Stimulated activated naive CD8-positive, alpha-beta T cell treated with anti-CD3 and anti-CD28 coated beads, Interleukin-15, Interleukin-2, amounts not matched to agents 100 ng/mL and 50 ng/mL, for 24 hours (primary cell): ENCODE data around the gene CNOT8.

ENCODE experiments used
- H3K27ac Mint-ChIP-seq: one replicate; pipeline ENCODE4 v1.8.0; 2021; ENCODE audit warnings: mild to moderate bottlenecking, mixed read lengths
- H3K27me3 Mint-ChIP-seq: one replicate; pipeline ENCODE4 v1.8.0; 2021; ENCODE audit warnings: mixed read lengths
- H3K36me3 Mint-ChIP-seq: one replicate; pipeline ENCODE4 v1.8.0; 2021; ENCODE audit warnings: low read depth, mixed read lengths
- H3K4me1 Mint-ChIP-seq: one replicate; pipeline ENCODE4 v1.8.0; 2021; ENCODE audit warnings: low read depth, mixed read lengths
- H3K4me3 Mint-ChIP-seq: one replicate; pipeline ENCODE4 v1.8.0; 2021; ENCODE audit warnings: mild to moderate bottlenecking, mixed read lengths
- H3K9me3 Mint-ChIP-seq: one replicate; pipeline ENCODE4 v1.8.0; 2021; ENCODE audit warnings: mixed read lengths

The CNOT8 gene

DNA sequence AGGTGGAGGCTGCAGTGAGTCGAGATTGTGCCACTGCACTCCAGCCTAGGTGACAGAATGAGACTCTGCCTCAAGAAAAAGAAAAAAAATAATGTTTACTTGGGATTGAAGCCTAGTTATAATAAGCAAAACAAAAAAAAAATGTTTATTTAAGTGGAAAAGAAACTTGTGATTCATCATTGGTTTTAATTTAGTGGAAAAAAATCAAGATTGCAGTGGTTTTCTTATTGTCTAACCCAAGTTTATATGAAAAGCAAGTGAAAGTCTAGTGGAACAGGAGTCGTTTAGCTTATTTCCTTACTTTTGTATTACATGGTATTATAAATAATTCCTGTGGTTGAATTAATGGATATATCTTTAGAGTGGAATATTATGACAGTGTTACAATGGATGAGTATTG lies 8.4 kb downstream of the CNOT8 start:
- Mint-ChIP-seq H3K9me3 (no peaks in the 10 kb centered on the region), H3K36me3 (peaks cover 70% of the 10 kb centered on the region), H3K27me3 (no peaks in the 10 kb centered on the region), H3K4me3 (no peak overlapping the region), H3K4me1 (peaks cover 49% of the 10 kb centered on the region), H3K27ac (peak overlapping the region; percentile 17)

DNA sequence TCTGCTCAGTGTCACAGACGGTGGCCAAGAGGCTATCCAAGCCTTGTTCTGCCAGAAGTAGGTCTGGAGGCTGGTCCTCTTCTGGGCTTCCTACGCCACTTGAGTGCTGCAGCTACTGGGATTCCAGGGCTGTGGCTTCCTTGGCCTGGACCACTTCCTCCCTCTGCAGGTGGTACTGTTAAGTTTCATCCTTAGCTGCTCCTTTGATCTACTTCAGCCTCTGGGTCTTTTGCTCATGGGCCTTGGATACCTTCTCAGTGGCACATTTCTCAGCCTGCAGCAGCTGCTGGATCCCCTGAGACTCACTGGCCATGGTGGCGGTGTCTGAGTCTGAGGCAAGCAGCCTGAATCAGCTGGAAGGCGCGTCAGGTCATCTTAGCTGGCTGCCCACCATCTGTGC lies 10.3 kb downstream of the CNOT8 start:
- H3K27ac Mint-ChIP-seq: peak overlapping the region; percentile 80
- H3K4me3 Mint-ChIP-seq: no peak overlapping the region
- H3K36me3 Mint-ChIP-seq: peaks cover 68% of the 10 kb centered on the region
- no peaks in the 10 kb centered on the region for H3K9me3 Mint-ChIP-seq
- H3K4me1 Mint-ChIP-seq: peaks cover 32% of the 10 kb centered on the region
- no peaks in the 10 kb centered on the region for H3K27me3 Mint-ChIP-seq

DNA sequence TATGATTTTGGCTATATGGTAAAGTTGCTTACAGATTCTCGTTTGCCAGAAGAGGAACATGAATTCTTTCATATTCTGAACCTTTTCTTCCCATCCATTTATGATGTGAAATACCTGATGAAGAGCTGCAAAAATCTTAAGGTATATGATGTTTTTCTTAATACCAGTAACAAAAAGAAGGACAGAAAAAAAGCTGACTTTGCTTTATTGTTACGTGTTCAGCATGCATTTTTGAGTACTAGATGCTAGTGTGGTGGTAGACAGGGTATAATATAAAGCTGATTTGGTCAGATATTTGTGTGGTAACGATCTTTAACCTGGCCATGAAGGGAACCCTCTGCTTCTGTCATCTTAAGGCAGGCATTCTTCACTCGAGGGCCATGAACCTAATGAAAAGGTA lies 13.3 kb downstream of the CNOT8 start:
- H3K27me3 Mint-ChIP-seq: no peaks in the 10 kb centered on the region
- H3K36me3 Mint-ChIP-seq: peaks cover 68% of the 10 kb centered on the region

DNA sequence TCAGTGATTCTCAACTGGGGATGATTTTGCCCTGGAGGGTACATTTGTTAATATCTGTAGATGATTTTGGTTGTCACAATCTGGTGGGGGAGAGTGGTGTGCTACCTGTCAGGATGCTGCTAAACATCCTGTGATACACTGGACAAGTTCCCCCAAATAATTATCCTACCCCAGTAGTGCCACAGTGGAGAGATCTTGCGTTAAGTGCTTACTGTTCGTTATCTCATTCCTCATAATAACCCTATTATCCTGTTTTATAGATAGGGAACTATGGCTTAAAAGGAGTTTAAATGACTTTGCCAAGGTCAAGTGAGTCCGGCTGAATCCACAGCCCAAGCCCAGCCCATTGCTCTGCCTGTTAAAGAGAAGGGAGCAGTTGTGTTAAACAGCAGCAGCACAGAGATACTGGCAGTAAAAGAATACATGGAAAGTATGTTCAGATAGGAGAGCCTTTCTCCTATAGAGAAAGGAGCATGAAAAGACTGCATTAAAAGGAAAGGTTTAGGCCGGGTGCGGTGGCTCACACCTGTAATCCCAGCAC lies 15.4 kb downstream of the CNOT8 start:
- Mint-ChIP-seq H3K4me1 (no peaks in the 10 kb centered on the region), H3K27ac (no peak overlapping the region), H3K4me3 (no peak overlapping the region), H3K36me3 (peaks cover 73% of the 10 kb centered on the region), H3K27me3 (no peaks in the 10 kb centered on the region), H3K9me3 (peaks cover 2% of the 10 kb centered on the region)

More for the DNA sequence above, 13.3 kb downstream of the CNOT8 start:
- H3K4me3 Mint-ChIP-seq: no peak overlapping the region
- H3K4me1 Mint-ChIP-seq: peaks cover 8% of the 10 kb centered on the region
- no peak overlapping the region for H3K27ac Mint-ChIP-seq
- no peaks in the 10 kb centered on the region for H3K9me3 Mint-ChIP-seq

DNA sequence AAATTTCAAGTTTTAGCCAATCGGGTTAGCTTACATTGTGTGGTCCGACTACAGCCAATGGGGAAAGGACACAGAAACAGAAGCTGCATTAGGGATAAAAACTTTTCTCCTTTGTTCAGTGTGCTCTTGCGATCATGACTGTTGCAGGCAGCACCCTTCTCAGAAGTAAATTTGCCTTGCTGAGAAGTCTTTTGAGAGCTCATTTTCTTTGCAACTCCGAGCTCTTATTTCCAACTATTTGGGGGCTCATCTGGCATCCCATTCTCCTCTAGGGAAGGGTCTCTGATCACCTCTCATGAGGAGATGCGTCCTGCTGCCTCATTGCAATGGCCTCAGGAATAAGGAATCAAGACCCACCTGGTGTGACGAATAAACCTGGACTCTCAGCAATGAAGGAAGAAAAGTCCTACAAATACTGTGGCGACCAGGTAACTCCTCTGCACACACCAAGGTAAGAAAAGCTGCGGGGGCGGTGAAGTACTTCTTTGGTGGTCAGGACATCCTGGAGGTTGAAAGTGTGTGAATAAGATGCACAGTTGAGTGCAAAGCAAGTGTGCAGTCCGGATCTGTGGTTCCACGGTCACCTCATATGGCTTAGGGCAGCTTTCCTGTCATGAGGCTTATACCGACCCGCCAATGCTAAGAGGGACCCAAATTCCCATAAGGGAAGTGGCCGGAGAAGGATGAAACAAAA lies 20.4 kb downstream of the CNOT8 start:
- Mint-ChIP-seq H3K4me3 (no peak overlapping the region), H3K27ac (no peak overlapping the region), H3K9me3 (peaks cover 6% of the 10 kb centered on the region), H3K4me1 (no peaks in the 10 kb centered on the region), H3K27me3 (no peaks in the 10 kb centered on the region), H3K36me3 (peaks cover 81% of the 10 kb centered on the region)

DNA sequence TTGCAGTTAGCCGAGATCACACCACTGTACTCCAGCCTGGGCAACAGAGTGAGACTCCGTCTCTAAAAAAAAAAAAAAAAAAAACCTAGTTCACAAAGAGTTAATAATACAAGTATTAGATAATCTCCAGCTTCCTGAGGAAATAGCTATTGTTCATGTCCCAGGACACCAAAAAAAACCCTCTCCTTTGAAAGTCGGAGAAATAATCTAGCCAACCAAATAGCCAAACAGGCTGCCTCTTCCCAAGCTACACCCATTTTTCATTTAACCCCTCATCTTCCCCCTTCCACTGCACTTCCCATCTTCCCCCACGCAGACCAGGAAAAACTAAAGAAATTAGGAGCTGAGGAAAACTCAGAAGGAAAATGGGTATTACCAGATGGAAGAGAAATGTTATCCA lies 23.6 kb downstream of the CNOT8 start:
- H3K9me3 Mint-ChIP-seq: peaks cover 24% of the 10 kb centered on the region
- no peaks in the 10 kb centered on the region for H3K4me1 Mint-ChIP-seq
- H3K4me3 Mint-ChIP-seq: no peak overlapping the region
- no peaks in the 10 kb centered on the region for H3K27me3 Mint-ChIP-seq
- peaks cover 86% of the 10 kb centered on the region for H3K36me3 Mint-ChIP-seq
- no peak overlapping the region for H3K27ac Mint-ChIP-seq

DNA sequence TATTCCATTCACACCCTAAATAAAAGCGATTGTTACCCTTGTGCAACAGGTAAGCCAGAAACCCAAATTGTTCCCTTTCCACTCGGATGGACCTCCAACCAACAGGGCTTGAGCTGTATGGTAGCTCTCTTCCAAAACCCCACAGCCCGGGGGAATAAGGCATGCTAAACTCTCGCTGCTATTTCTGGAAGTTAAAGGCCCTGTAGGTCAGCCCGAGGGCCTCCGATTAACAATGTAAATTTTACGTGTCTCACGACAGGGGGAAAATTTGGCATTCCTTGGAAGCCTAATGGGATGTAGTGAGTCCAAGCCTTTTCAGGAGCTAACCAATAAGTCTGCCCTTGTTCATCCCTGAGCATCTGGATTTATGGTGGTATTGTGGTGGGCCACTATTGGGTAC lies 26.0 kb downstream of the CNOT8 start:
- Mint-ChIP-seq H3K27me3 (no peaks in the 10 kb centered on the region), H3K27ac (no peak overlapping the region), H3K4me1 (no peaks in the 10 kb centered on the region), H3K4me3 (no peak overlapping the region), H3K36me3 (peaks cover 90% of the 10 kb centered on the region), H3K9me3 (peaks cover 24% of the 10 kb centered on the region)

DNA sequence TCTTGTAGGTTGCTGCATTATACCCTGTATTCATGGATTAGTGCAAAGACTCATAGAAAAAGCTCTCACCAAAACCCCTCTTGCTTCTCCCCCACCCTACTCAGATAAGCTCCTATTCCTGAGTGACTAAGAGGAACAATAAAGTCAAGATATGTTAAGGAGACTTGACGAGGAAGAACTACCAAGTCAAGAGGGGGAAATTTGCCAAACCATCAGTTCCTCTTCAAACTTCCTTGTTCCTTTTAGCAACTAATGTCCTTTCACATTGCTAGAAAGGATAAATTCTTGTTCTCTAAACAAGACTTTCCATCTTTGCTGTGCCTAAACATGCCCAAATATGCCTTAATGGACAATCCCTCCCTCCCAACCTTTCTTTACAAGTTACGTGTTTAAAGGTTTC lies 27.0 kb downstream of the CNOT8 start:
- Mint-ChIP-seq H3K4me3 (no peak overlapping the region), H3K36me3 (peaks cover 87% of the 10 kb centered on the region), H3K27me3 (no peaks in the 10 kb centered on the region), H3K27ac (no peak overlapping the region), H3K9me3 (peaks cover 24% of the 10 kb centered on the region), H3K4me1 (no peaks in the 10 kb centered on the region)

DNA sequence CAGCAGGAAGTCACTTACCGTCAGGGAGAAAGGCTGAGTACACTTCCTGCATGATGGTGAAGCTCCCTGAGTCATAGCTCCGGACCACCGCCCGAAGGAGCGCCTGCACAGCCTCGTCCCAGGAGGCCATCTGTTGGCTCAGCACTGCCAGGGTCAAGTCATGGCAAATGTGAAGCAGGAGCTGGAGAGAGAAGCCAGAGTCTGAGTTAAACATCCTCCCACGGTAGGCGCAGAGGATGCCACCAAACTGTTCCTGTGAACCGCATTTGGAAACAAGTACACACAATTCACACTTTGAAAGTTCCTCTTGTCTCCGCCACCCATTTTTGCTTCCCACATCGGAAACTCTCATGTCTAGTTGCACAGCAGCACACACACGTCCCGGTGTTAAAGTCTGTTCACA lies 33.9 kb downstream of the CNOT8 start:
- Mint-ChIP-seq H3K27ac (no peak overlapping the region), H3K27me3 (no peaks in the 10 kb centered on the region), H3K4me3 (no peak overlapping the region), H3K36me3 (peaks cover 84% of the 10 kb centered on the region), H3K9me3 (peaks cover 2% of the 10 kb centered on the region), H3K4me1 (no peaks in the 10 kb centered on the region)

DNA sequence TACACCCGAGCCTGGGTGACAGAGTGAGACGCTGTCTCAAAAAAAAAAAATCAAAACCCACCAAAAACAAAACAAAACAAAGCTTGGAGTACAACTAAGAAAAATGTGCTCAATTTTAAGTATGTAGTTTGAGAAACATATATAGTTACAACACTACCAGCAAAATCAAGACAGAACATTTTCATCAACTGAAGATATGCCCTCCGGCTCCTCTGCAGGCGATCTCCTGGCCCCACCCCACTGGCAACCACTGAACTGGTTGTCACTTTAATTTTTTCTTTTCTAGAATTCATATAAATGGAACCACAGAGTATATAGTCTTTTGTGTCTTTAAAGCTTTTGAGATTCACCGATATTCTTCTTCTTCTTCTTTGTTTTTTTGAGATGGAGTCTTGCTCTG lies 35.0 kb downstream of the CNOT8 start:
- no peak overlapping the region for H3K4me3 Mint-ChIP-seq
- H3K36me3 Mint-ChIP-seq: peaks cover 80% of the 10 kb centered on the region
- H3K27ac Mint-ChIP-seq: no peak overlapping the region

DNA sequence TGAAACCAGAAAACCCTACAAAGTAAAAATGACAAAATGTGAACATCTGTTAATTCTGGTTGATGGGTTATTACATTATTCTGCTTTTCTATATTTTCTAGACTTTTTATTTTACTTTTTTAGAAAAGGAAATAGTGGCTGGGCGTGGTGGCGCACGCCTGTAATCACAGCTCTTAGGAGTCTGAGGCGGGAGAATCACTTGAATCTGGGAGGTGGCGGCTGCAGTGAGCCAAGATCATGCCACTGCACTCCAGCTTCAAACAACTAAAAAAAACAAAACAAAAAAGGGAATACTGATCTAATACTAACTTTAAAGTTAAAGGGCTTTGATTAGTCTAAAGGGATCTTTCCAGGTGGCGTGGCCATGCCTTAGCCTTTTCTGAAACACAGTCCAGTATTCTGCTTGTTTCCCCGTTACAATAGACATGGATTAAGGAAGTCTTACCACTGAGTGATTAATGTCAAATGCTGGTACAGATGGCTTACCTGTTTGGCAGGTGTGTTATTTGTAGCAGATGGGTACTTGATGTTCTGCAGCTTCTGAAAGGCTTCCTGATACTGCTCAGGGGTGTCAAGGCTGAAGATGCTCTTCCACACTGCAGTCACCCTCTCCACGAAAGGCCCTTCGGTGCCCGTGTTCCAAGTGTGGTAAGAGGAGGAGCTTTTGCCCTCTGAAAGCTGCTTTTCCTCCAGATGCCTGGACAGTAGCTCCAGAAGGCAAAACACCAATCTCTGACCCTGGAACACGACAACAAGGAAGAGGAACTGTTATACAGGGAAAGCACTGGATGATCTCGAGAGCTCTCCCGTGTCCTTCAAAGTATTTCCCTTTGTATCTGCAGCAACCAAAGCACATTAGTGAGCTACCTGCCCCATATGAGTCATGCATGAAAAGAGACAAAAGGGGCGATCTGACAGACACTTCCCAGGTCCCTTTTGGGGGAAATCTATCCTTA lies 37.5 kb downstream of the CNOT8 start:
- H3K36me3 Mint-ChIP-seq: peaks cover 85% of the 10 kb centered on the region
- H3K4me3 Mint-ChIP-seq: no peak overlapping the region
- H3K9me3 Mint-ChIP-seq: no peaks in the 10 kb centered on the region
- no peaks in the 10 kb centered on the region for H3K27me3 Mint-ChIP-seq
- H3K4me1 Mint-ChIP-seq: no peaks in the 10 kb centered on the region
- no peak overlapping the region for H3K27ac Mint-ChIP-seq

More for the DNA sequence above, 35.0 kb downstream of the CNOT8 start:
- Mint-ChIP-seq H3K4me1 (no peaks in the 10 kb centered on the region), H3K27me3 (no peaks in the 10 kb centered on the region), H3K9me3 (no peaks in the 10 kb centered on the region)

DNA sequence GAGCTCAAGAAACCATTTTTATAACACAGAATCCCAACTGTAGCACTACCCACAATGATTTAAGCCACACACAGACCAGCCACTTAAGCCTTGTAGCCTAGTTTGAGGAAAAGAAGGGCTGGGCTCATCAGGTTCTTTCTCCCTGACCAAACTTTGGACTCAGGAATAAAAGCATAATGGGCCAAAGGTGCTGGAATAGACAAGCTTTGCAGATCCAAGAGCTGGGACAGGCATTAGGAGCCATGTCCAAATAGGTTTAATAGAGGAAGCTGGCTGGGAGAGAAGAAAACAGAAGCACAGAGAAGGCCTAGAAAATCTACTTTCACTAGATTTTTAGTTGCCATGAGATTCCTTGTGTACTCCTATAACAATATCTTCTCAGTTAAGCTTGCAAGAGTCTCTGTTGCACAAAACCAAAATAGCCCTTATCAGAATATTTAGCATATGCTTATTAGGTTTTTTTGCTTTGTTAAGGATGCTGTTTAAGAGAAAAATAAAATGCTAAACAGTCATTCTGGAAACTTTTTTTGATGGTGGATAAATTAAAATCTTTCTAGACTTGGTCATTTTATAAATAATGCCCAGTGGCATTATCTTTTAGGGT lies 38.2 kb downstream of the CNOT8 start:
- H3K27me3 Mint-ChIP-seq: no peaks in the 10 kb centered on the region
- no peak overlapping the region for H3K4me3 Mint-ChIP-seq
- H3K4me1 Mint-ChIP-seq: no peaks in the 10 kb centered on the region
- peaks cover 78% of the 10 kb centered on the region for H3K36me3 Mint-ChIP-seq
- no peak overlapping the region for H3K27ac Mint-ChIP-seq
- H3K9me3 Mint-ChIP-seq: no peaks in the 10 kb centered on the region

DNA sequence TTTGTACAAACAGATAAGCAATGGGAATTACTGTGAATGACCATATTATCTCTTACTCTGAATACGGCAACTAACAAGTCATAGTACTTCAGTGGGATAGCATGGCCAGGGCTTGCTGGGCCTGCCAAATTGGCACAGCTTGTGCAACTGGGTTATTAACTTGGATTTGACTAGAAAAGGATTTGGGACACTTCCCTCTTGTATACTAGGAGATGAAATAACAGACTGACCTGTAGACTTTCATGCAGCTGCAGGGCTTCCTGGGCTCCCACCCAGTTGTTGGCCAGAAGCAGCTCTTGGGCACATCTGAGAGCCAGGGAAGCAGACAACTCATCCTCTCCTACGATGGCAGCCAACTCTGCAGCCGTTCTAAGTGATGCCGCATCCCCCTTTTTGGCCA lies 39.8 kb downstream of the CNOT8 start:
- Mint-ChIP-seq H3K4me3 (no peak overlapping the region), H3K9me3 (no peaks in the 10 kb centered on the region), H3K27ac (no peak overlapping the region), H3K36me3 (peaks cover 77% of the 10 kb centered on the region), H3K4me1 (no peaks in the 10 kb centered on the region), H3K27me3 (no peaks in the 10 kb centered on the region)

DNA sequence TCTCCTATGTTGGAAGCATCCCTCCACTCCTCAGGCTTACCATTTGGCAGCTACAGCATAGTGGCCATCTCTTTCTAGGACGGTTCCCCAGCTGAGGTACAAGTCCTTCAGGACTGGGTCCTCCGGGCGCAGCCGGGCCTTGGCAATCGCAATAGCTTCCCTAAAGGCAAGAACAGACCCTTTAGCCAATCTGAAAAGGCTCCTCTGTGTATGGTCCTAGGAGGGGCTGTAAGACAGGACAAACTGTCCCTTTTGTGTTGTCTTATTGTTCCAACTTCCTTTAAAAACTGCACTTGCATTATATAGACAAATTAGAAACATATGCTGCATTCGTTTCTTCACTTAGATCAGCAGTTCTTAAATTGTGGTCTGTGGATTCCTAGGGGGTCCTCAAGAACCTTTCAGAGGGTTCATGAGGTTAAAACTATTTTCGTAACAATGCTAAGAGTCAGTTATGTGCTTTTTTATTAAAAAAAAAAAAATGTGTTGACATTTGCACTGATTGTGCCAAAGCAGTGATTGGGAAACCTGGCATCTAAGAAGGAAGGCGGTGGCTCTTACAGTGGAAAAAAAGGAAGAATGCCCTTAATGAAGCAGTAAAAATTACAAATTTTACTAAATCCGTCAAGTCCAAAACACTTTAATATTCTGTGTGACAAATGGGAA lies 40.9 kb downstream of the CNOT8 start:
- Mint-ChIP-seq H3K9me3 (no peaks in the 10 kb centered on the region), H3K4me3 (no peak overlapping the region), H3K4me1 (no peaks in the 10 kb centered on the region), H3K27ac (no peak overlapping the region), H3K36me3 (peaks cover 77% of the 10 kb centered on the region), H3K27me3 (no peaks in the 10 kb centered on the region)
